ENCODE measurements around the gene CYBC1.
A peak's percentile ranks its signal among the peaks of the same experiment; 100 is the strongest.

The CYBC1 gene

GRCh38 chr17:82440991-82441627 lies 9.4 kb downstream of the CYBC1 start:
- ChIA-PET CTCF (interaction anchor here (0.6 kb wide), 1 partner anchor 327 kb away, joined by 3 read pairs; no protein-coding TSS in a partner anchor), POLR2A (interaction anchor here (0.7 kb wide), 1 partner anchor 62 kb away, joined by 3 read pairs; no protein-coding TSS in a partner anchor)
- TF ChIP-seq SCRT2 (tag by site-specific recombination; IDR thresholded peaks at IDR 0.05) (peak; percentile 81), SCRT1 (tag by site-specific recombination; IDR thresholded peaks at IDR 0.05; ENCODE audit: borderline replicate concordance) (peak; percentile 79), ZIC2 (tag by site-specific recombination; IDR thresholded peaks at IDR 0.05) (peak; percentile 71), ZEB2 (tag by site-specific recombination; IDR thresholded peaks at IDR 0.05) (peak; percentile 99), ZNF626 (tag by site-specific recombination; IDR thresholded peaks at IDR 0.05) (no peak)
- H3K4me3 ChIP-seq (ENCODE audit: low read depth, low read length): no peak overlapping the region
- H3K4me1 ChIP-seq (ENCODE audit: control insufficient read depth, insufficient read depth, low read length): no peaks in the 10 kb centered on the region
- peaks cover 0 to 60% of the 10 kb centered on the region in 2 experiments; a peak in 1 of 3 replicates for H3K36me3 ChIP-seq (ENCODE audit: control insufficient read depth in 2 of 2, insufficient read depth in 1 of 2, low read length in 2 of 2)
- H3K27ac ChIP-seq (ENCODE audit: extremely low read depth, low read depth, low read length): no peak overlapping the region
- no peaks in the 10 kb centered on the region for H3K9me3 ChIP-seq (ENCODE audit: control insufficient read depth, insufficient read depth, low read depth, low read length)

GRCh38 chr17:82440469-82440981 lies 10.0 kb downstream of the CYBC1 start:
- Histone ChIP-seq H3K27ac (ENCODE audit: extremely low read depth, low read depth, low read length) (0 out of 2 replicates have a peak overlapping the region, but pooled peaks have one; percentile 31), H3K4me3 (ENCODE audit: low read depth, low read length) (no peak overlapping the region), H3K9me3 (ENCODE audit: control insufficient read depth, insufficient read depth, low read depth, low read length) (no peaks in the 10 kb centered on the region), H3K36me3 (ENCODE audit: control insufficient read depth in 2 of 2, insufficient read depth in 1 of 2, low read length in 2 of 2) (peaks cover 0 to 60% of the 10 kb centered on the region in 2 experiments; a peak in 1 of 3 replicates), H3K4me1 (ENCODE audit: control insufficient read depth, insufficient read depth, low read length) (no peaks in the 10 kb centered on the region)
- TF ChIP-seq ZNF560 (tag by site-specific recombination; IDR thresholded peaks at IDR 0.05; ENCODE audit: borderline replicate concordance) (no peak), WT1 (tag by site-specific recombination; IDR thresholded peaks at IDR 0.05) (no peak), ZNF549 (tag by site-specific recombination; IDR thresholded peaks at IDR 0.05) (no peak), ZXDB (tag by site-specific recombination; IDR thresholded peaks at IDR 0.05) (no peak), PRDM4 (tag by site-specific recombination; IDR thresholded peaks at IDR 0.05) (no peak), ZSCAN5A (tag by site-specific recombination; IDR thresholded peaks at IDR 0.05) (no peak), ZNF335 (tag by site-specific recombination; conservative IDR thresholded peaks at IDR 0.05) (no peak), ELK4 (IDR thresholded peaks at IDR 0.05; ENCODE audit: borderline replicate concordance, low read depth, low read length) (no peak), ZNF280D (tag by site-specific recombination; IDR thresholded peaks at IDR 0.05) (no peak), SP2 (tag by site-specific recombination; IDR thresholded peaks at IDR 0.05) (no peak), ZNF624 (tag by site-specific recombination; IDR thresholded peaks at IDR 0.05) (no peak), ZNF660 (tag by site-specific recombination; IDR thresholded peaks at IDR 0.05) (no peak), ZNF510 (tag by site-specific recombination; IDR thresholded peaks at IDR 0.05; ENCODE audit: insufficient replicate concordance) (no peak), ZNF623 (tag by site-specific recombination; IDR thresholded peaks at IDR 0.05) (no peak), AEBP2 (tag by site-specific recombination; IDR thresholded peaks at IDR 0.05; ENCODE audit: borderline replicate concordance) (no peak)
- ChIA-PET CTCF (interaction anchor here (2.0 kb wide), 1 partner anchor 16 kb away, joined by 8 read pairs; no protein-coding TSS in a partner anchor), POLR2A (interaction anchor here (0.7 kb wide), 1 partner anchor 62 kb away, joined by 3 read pairs; no protein-coding TSS in a partner anchor)
